ENCODE data around the gene IL2RA.
"Not testable (repeated sequence)": the region's sequence is repeated elsewhere in the genome, so short reads cannot be mapped to it uniquely, and the experiment has no call there.

The IL2RA gene

DNA sequence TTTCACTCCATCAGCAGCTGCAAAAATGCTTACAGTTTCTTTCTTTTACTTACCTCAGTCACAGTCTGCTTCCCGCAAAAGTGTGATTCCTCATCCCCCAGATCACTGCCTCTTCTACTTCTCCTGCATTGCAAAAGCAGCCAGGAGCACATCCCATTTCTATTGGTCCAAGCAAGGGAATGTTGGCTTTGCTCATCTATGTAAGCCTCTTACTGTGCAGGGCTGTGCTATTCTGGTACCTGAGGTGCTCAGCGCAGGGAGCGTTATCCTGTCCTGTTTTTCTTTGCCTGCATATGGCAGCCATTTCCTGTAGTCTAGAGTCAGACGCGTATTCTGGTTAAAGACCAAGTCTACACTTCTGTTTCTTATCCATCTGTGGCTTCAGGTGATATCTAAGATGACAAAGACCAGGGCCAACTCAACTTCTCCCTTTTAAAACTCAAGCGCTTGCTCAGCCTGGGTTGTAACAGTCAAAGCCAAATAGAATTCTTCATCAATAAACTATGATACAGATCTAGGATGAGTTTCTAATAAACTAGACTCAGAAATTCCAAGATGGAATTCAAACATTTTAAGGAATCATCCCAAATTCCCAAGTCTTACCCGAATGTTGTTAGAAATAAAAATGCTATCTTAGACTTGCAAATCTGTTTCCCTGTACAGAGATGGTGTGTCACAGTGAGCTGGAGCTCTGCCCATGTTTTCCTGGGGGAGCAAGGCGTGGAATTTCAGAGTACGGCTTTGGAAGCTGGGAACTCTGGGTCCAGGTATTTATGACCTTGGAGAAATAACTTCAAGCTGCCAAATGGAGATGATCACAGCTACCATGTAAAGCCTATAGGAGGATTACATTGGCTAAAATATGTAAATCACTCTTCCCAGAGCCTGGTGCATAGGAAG is 20.6 kb upstream of the IL2RA start:
- no peak for DNase-seq (ENCODE audit: low read depth in 2 of 2)

DNA sequence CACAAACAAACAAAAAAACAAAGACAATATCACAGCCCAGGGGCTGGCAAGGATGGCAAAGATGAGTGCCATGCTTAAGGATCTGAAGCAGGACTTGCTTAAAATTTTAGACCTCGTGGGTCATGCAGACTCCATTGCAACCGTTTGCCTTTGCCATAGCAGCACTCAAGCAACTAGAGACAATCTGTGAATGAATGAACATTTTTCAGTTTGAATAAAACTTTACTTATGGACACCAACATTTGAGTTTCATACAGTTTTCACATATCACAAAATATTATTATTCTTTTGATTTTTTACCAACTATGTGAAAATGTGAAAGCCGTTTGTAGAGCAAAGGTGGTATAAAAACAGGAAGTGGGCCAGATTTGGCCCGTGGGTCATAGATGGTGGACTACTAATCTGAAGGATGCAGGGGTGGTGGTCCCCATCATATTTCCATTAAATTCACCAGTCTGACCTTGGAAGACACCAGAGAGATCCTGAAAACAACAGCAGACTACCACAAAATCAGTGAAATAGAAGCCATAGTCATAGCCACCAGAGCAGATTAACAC is 18.3 kb upstream of the IL2RA start:
- no peak for DNase-seq (ENCODE audit: low read depth in 2 of 2)

DNA sequence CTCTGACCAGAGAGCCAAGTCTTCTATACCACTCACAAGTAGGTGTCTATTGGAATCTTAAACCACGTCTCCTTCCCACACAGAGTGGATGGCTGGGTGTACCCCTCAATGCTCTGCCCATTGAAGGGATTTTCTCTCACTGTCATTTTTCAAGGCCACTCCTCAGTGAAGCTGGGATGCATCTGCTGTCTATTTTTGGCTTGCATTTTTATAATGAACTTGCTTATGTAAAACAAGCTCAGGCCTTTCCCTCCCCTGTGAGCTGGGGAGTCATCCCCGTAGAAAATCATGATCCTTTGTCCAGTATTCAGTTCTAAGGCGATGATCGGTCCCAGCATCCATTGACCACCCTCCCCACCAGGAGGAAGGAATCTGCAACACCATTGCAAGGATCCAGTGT is 16.9 kb upstream of the IL2RA start:
- no peak for DNase-seq (ENCODE audit: low read depth in 2 of 2)

DNA sequence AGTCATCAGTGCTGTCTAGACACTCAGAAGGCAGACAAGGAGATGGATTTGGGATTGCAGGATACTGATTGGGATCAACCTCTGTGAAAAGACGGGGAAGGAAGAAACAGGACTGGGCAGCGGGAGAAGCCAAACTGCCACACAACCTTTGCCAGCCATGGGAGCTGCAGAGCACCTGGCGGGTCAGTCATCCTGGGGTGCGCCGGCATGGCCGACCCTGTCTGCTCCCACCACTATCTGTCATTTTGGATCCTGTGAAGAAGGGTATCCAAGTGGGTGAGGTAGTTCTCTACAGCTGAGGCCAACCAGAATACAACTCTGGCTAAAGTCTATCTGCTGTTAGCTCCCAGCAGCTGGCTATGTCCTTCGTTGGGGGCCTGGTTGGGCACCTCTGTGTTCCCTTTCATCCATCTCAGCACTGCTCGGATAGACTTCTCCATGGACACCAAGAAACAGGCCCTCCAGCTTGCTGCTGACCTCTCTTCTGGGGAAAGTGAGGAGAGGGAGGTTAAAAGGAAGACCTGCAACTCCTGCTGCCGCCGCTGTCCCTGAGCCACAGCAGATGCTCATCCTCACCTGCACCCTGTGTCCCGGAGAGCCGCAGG is 15.0 kb upstream of the IL2RA start:
- DNase-seq (ENCODE audit: low read depth in 2 of 2) = no peak

DNA sequence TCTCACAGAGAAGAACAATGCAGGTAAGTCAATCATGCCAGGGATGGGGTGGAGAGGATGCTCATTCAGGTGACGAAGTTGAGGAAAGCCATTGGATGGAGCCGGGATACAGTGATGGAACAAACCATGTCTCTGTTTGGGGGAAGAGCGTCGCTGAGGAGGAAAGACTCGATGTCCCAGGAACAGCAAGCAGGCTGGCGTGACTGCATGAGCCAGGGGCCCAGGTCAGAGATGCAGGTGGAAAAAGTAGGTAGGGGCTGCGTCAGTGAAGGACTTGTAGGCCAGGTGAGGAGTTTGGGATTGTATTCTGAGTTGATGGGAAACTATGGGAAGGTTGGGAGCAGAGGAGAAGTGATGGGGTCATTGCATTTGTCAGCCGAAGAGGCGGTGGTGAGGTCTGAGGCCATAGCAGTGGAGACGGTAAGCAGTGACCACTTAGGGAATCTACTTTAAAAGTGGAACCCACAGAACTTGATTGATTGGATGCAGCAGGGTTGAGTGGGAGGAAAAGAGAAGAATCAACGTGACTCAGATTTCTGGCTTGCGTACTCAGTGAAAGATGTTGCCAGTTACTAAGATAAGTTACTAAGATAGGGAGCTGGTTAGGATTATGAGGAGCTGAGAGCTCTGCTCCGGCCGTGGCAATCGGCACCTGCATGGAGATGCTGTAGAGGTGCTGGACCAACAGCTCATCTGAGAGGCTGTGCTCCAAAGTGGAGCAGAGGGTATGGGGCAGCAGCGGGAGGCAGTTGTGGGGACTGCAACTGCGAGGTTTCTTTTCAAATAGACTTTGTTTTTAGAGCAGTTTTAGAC is 12.5 kb upstream of the IL2RA start:
- DNase-seq (ENCODE audit: low read depth in 2 of 2) = no peak

DNA sequence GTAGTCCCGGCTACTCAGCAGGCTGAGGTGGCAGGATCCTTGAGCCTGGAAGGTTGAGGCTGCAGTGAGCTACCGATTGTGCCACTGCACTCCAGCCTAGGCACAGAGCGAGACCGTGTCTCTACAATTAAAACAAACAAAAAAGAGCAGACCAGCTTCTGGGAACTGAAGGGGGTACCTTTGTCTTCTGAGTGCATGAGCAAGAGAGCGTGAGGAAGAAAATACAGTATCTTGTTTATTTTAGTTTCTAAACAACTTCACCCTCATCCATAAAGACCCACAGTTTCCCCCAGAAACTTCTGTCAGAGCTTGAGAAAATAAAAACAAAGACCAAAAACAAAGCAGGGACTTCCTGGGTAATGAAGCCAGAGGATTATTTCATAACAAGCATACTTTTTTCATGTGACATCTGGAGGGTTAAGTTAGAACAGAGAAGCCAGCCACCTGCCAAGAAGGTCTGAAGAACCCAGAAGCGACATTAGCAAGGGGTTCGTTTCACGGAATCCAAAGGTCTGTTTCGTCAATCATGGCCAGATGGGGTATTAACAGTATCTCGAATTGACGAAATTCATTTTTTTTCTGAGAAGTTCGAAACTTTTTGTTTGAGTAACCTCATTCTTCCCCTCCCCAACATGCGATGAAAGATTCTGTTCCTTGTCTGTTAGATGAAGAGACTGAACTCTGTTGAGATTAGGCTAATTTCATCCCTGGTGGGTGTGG is 10.2 kb upstream of the IL2RA start:
- no peak for DNase-seq (ENCODE audit: low read depth in 2 of 2)

DNA sequence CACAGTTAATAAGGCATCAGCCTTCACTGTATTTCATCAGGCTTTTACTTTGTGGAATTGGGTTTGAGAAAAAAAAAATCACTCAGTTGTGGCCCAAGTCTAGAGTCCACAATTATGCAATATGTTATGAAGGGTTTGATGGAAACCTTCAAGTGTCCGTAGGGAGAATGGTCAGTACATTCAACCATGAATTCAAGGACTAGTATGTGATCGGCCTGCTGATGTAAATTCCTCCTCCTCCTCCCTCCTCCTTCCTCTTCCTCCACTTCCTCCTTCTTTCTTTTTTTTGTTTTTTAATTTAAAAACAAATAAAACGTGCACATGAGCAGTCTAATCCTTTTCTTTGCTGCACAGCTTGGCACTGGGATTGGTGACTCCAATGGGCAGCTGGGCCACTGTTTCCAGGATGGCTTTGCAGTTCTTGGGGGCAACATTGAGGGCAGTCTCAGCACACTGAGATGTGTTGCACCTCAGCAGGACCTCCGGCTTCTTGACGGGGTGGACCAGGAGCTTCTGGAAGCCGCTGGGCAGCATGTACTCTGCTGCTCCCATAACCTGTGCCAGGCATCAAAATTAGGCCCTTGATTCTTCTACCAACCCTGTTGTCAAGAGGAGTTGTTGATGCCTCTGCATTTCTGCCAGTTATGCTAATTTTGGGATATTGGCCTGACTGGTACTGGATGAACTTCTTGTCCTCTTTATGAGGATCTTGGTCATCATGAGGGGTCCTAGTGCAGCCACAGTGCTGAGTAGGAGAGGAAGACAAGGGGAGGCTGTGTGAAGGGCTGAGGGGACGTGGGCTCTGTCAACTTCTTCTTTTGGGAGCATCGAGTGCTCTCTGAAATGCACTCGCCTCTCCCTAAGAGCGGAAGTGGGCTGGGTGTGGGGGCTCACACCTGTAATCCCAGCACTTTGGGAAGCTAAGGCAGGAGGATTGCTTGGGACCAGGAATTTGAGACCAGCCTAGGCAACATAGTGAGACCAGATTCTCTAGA is 9.3 kb upstream of the IL2RA start:
- DNase-seq (ENCODE audit: low read depth in 2 of 2) = no peak

DNA sequence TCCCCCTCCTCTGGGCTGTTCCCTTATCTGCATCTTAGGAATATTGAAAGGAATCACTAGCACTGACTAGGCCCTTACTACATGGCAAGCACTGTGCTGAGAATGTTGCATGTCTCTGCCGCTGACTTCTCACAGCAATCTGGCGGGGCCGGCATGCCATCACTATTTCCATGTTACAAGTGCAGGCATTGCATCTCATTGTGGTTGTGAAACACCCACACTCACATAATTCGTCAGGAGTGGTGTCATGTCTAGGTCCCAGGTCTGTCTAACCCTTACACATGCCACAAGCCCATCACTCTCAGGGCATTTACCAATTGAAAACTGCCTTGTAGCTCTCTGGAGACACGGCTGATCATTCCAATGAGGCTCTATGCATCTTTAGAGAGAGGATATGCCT is 8.5 kb upstream of the IL2RA start:
- no peak for DNase-seq (ENCODE audit: low read depth in 2 of 2)

DNA sequence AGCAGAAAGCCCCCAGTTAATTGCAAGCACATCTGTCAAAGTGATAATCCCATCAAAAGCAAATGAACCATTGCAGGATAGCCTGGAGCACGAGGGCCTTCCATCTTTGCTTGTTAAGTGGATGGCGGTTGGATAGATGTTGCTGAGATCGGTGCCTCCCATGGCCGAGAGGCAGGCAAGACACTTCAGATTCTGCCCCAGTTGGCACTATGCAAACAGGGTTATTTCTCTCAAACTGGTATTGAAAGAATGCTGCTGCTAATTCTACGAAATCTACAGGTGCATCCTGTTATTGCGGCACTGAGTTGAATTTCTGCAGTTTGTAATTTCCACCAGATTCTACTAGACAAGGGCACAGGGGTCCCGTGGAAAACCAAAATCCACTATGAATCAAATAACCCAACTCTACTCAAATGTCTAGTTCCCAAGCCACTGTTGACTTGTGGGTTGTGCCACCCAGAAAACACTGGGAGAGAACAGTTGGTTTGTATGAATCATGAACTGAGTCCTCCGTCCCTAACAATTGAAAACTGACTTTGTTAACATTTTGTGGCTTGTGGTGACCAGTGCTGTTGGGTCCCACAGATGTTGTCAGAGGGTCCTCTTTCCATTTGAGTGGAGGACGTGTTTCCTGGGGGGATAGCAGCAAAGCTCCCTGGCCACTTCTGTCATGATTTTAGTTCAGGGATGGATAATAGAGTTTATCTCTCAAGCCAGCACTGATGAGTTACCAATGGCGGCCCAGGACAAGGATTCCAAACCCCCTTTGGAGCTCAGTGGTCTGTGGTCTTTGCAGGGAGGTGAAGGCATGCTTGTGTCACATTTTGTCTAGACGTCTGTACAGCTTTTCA is 7.1 kb upstream of the IL2RA start:
- DNase-seq (ENCODE audit: low read depth in 2 of 2) = no peak

DNA sequence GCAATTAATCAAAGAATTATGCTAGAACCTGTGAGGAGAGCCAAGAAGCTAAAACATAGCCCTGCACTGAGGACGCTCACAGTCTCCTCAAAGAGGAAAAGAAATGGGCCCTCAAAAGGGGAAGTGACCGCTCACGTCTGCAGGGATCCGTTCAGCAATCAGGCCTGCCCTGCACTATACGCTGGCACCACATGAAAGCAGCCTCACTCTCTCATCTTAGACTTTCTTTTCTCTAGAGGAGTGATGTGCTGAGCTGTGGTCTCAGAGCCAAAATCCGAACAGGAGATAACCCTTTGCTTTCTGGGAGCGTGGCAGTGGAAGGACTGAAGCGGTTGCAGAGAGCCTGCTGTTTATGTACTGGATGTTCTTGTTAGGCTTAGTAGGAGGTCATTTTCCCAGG is 6.3 kb upstream of the IL2RA start:
- DNase-seq (ENCODE audit: low read depth in 2 of 2) = no peak

DNA sequence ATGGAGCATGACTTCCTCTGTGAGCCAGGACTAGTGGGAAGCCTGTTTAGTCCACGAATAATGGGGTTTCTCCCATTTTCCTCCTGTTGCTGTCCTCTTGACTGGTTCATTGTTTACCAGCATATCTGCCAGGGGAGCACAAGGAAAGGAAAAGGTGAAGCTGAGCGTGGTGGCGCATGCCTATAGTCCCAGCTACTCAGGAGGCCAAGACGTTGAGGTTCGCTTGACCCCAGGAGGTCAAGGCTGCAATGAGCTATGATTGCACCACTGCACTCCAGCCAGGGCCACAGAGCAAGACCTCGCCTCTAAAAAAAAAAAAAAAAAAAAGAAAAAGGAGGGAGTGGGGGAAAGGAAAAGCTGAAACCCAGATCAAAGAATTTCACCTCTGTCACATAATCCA is 5.8 kb upstream of the IL2RA start:
- no peak for DNase-seq (ENCODE audit: low read depth in 2 of 2)

DNA sequence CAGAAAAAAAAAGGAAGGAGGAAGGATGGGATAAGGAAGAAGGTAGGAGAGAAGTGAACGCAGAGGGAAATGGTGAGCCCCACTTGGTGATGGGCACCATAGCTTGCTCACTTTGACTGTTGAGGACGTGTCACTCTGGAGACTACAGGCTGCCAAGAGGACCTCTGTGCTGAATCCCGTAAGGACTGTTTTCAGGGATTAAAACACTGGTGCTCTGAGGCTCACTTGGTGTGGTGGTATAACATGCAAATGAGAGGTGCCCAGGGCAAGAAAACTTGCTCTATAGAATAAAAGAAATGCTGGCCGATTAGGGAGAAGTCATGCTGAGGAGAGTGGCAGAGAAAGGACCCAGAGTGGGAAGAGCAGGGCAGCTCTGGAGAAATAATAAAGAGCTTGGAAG is 5.3 kb upstream of the IL2RA start:
- no peak for DNase-seq (ENCODE audit: low read depth in 2 of 2)

DNA sequence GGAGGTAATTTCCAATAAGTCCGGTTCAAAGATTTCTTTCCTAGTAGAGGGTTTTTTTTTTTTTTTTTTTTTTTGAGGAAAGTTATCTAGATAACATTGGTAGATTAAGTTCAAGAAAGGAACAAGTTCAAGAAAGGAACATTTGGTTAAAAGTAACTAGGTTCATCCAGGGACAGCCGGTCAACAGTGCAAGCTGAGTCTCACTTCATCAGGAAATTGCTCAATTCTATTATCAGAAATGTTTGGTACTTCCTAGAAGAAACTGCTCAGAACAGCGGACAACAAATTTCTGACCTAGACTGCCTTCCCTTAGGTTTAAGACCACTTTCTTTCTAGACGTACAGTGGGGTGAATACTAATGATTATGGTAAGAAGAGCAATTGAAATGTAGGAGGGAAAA is 3.7 kb upstream of the IL2RA start:
- no peak for DNase-seq (ENCODE audit: low read depth in 2 of 2)

DNA sequence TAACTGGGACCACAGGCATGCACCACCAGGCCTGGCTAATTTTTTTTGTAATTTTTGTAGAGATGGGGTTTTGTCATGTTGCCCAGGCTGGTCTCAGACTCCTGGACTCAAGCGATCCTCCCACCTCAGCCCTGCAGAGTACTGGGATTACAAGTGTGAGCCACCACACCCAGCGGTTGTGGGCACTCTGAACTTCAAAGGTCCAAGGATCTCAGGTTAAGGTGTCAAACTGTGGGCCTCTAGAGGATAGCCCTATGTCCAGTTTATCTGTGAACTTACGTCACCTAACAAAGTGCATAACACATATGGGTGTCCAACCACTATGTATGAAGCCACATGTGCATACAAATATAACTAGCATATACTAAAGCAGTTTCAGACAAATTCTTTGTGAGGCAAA is 3.2 kb upstream of the IL2RA start:
- no peak for DNase-seq (ENCODE audit: low read depth in 2 of 2)

DNA sequence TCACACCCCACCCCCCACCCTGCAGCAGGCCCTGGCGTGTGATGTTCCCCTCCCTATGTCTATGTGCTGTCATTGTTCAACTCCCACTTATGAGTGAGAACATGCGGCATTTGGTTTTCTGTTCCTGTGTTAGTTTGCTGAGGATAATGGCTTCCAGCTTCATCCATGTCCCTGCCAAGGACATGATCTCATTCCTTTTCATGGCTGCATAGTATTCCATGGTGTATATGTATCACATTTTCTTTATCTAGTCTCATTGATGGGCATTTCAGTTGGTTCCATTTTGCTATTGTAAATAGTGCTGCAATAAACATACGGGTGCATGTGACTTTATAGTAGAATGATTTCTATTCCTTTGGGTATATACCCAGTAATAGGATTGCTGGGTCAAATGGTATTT is 2.6 kb upstream of the IL2RA start:
- not testable (repeated sequence) for DNase-seq (ENCODE audit: low read depth in 2 of 2)

DNA sequence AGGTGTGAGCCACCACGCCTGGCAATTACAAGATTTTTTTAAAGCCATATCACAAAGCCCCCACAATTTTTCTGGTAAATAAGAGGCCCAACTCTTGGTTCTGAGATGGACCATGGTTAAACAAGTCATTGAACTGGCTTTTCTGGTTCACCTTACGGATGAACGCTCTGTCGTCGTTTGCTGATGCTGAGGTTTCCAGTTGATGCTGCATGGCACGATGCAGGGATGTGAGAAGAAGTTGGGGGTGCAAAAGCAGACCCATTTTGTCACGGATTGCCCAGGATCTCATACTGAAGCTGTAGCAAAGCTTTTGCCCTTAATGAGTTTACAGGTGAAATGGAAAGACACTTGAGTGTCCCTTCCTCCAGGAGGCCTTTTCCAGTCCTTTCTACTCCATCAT is 2.0 kb upstream of the IL2RA start:
- DNase-seq (ENCODE audit: low read depth in 2 of 2) = no peak

DNA sequence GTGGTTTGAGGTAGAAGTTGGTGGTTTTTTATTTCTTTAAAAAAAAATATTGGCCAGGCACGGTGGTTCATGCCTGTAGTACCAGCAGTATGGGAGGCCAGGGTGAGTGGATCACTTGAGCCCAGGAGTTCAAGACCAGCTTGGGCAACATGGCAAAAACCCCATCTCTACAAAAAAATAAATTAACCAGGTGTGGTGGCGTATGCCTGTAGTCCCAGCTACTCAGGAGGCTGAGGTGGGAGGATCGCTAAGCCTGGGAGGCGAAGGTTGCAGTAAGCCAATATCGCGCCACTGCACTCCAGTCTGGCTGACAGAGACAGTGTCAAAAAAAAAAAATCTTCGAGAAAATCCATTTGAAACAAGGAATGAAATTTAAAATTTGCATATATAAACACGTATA is 1.1 kb downstream of the IL2RA start:
- DNase-seq (ENCODE audit: low read depth in 2 of 2) = no peak

DNA sequence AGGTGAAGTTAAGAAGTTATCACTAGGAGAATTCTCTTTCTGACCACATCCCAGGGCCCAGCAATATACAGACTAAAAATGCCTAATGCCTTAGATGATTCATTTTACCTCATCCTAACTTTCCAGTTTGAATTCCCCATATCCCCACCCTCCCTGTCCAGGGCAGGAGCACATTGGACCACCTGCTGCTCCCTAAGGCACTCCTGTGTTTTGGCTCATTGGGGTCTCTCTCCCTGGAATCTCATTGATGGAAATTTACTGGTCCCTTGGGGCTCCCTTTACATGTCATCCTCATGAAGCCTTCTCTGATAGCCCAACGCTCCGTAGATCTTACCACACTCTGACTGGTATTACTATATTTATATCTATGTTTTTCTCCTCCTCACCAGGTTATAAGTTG is 2.7 kb downstream of the IL2RA start:
- no peak for DNase-seq (ENCODE audit: low read depth in 2 of 2)

DNA sequence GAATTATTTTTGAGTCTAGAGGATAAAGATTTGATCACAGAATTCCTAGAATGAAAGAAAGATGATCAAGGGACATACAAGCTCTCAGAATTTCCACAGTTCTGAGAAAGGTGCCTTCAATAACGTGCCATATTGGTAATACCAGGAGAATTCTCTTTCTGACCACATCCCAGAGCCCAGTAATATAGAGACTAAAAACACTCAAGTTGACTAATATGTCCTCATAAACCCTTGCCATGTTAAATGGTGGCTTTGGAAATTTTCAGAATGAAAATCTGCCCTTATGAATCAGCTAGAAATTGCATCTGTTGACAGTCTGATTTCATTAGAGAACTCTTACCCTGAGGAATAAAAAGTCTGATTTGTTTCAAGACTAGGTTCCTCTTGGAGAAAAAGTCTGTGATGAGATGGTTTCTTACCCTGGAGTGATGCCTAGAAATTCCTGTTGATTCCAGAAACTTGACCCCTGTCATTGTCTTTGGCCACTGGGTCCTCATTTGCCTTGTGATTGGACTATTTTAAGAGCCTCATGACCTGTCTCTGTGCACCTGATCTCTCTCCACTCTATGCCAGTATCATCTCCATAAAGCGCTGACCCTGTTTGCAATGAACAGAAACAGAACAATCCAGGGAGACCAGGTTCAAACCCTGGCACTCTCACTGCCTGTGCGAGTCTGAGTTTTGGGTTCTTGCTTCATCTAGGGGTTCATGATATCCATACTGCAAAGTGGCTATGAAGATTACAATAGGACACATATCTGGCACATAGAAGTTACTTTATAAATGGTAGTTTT is 3.3 kb downstream of the IL2RA start:
- no peak for DNase-seq (ENCODE audit: low read depth in 2 of 2)
